ENCODE measurements around the gene SBF1. TPM values are rescaled to one million over a fixed set of nuclear protein-coding genes. Genes with fewer than 3 reads are reported as not detected.

SBF1 gene
- total RNA-seq, 1 donor from 2014 or later, result 104 TPM

- Mint-ChIP-seq H3K27ac (ENCODE audit: unreplicated experiment) (peak within 1 kb of the TSS; percentile 95), H3K9me3 (ENCODE audit: low read depth) (no peaks in the 10 kb centered on the region), H3K4me1 (ENCODE audit: low read depth) (peaks cover 13% of the 10 kb centered on the region), H3K4me3 (ENCODE audit: unreplicated experiment) (peak within 1 kb of the TSS; percentile 93), H3K27me3 (ENCODE audit: low read depth) (no peaks in the 10 kb centered on the region), H3K36me3 (ENCODE audit: low read depth) (peaks cover 1% of the 10 kb centered on the region)
- TF ChIP-seq CTCF (IDR thresholded peaks at IDR 0.05), result no peak
- peak; percentile 98 for DNase-seq (ENCODE audit: low spot score)
Observed at GRCh38 chr22:50507991-50508884, 33.4 kb upstream of the SBF1 start, which contains the start of gene NCAPH2. Gene NCAPH2 (plus strand): TSS chr22:50508224. CDS start chr22:50508338, 114 bp downstream.

- no peaks in the 10 kb centered on the region for H3K27me3 Mint-ChIP-seq (ENCODE audit: low read depth)
- H3K9me3 Mint-ChIP-seq (ENCODE audit: low read depth), result no peaks in the 10 kb centered on the region
- H3K27ac Mint-ChIP-seq (ENCODE audit: unreplicated experiment), result peak within 1 kb of the TSS; percentile 95
- H3K36me3 Mint-ChIP-seq (ENCODE audit: low read depth), result peaks cover 1% of the 10 kb centered on the region
- peaks cover 13% of the 10 kb centered on the region for H3K4me1 Mint-ChIP-seq (ENCODE audit: low read depth)
- TF ChIP-seq CTCF (IDR thresholded peaks at IDR 0.05), result peak; percentile 8
- peak; percentile 93 for DNase-seq (ENCODE audit: low spot score)
- H3K4me3 Mint-ChIP-seq (ENCODE audit: unreplicated experiment), result peak within 1 kb of the TSS; percentile 93
Observed at GRCh38 chr22:50507421-50507990, 32.7 kb upstream of the SBF1 start, which contains the start of gene LMF2. Gene LMF2 (minus strand): TSS chr22:50507702. CDS start chr22:50507675, 27 bp downstream.

GRCh38 chr22:50506611-50507420 lies 32.0 kb upstream of the SBF1 start:
- Mint-ChIP-seq H3K27me3 (ENCODE audit: low read depth) (no peaks in the 10 kb centered on the region), H3K4me3 (ENCODE audit: unreplicated experiment) (peak overlapping the region; percentile 93), H3K9me3 (ENCODE audit: low read depth) (no peaks in the 10 kb centered on the region), H3K4me1 (ENCODE audit: low read depth) (peaks cover 13% of the 10 kb centered on the region), H3K36me3 (ENCODE audit: low read depth) (peaks cover 2% of the 10 kb centered on the region), H3K27ac (ENCODE audit: unreplicated experiment) (peak overlapping the region; percentile 89)
- no peak for DNase-seq (ENCODE audit: low spot score)
- TF ChIP-seq CTCF (IDR thresholded peaks at IDR 0.05), result no peak

- peak overlapping the region; percentile 93 for H3K4me3 Mint-ChIP-seq (ENCODE audit: unreplicated experiment)
- no peak overlapping the region for H3K27ac Mint-ChIP-seq (ENCODE audit: unreplicated experiment)
- H3K4me1 Mint-ChIP-seq (ENCODE audit: low read depth), result peaks cover 13% of the 10 kb centered on the region
- H3K9me3 Mint-ChIP-seq (ENCODE audit: low read depth), result no peaks in the 10 kb centered on the region
- no peaks in the 10 kb centered on the region for H3K27me3 Mint-ChIP-seq (ENCODE audit: low read depth)
- TF ChIP-seq CTCF (IDR thresholded peaks at IDR 0.05), result no peak
- DNase-seq (ENCODE audit: low spot score), result peak; percentile 91
- peaks cover 2% of the 10 kb centered on the region for H3K36me3 Mint-ChIP-seq (ENCODE audit: low read depth)
Observed at GRCh38 chr22:50505776-50506610, 31.2 kb upstream of the SBF1 start.

Measured in chondrocyte (in vitro differentiated cells).